Breast epithelium (tissue), 3 donors: Measurements from ENCODE around the gene DMRT3.

Source experiments
- CTCF ChIP-seq, 3 donors: fragments of 450-650 bp; IDR thresholded peaks; one replicate each; pipeline ENCODE4 v1.5.1; 2016 to 2017; ENCODE audit warnings: antibody characterized with exemption in 3 of 3, mild to moderate bottlenecking in 3 of 3, moderate library complexity in 3 of 3
- POLR2A ChIP-seq: fragments of 450-650 bp; IDR thresholded peaks from one replicate; pipeline ENCODE4 v1.6.1; 2016; ENCODE audit warnings: antibody characterized with exemption, mild to moderate bottlenecking, moderate library complexity
- POLR2AphosphoS5 ChIP-seq, 3 donors: sonication (generic); formaldehyde crosslinking; IDR thresholded peaks; one replicate each; pipeline ENCODE4 v1.6.1; 2017; ENCODE audit warnings: antibody characterized with exemption in 3 of 3

GRCh38 chr9:1005043-1005667 lies 28.7 kb downstream of the DMRT3 start:
- peak in 2 of 3 donors; percentile 25 to 33 for TF ChIP-seq CTCF (IDR thresholded peaks at IDR 0.05)
- TF ChIP-seq POLR2A: no peak
- TF ChIP-seq POLR2AphosphoS5 (IDR thresholded peaks at IDR 0.05): no peak
